Cortex of kidney (tissue), 1 donor: ENCODE results near the gene IGFALS.

ENCODE experiments used
- DNase-seq: peaks from one replicate; lab custom pipeline; 2025; lab: John Stamatoyannopoulos, UW

The IGFALS gene

GRCh38 chr16:1764971-1765370 is 28.5 kb downstream of the IGFALS start:
- DNase-seq = no peak

- no peak for DNase-seq
Observed at GRCh38 chr16:1763521-1764511, 29.7 kb downstream of the IGFALS start.

- no peak for DNase-seq
Observed at GRCh38 chr16:1762879-1763520, 30.5 kb downstream of the IGFALS start.

- DNase-seq = no peak
Observed at GRCh38 chr16:1762196-1762878, 31.2 kb downstream of the IGFALS start.

- no peak for DNase-seq
Observed at GRCh38 chr16:1761751-1762150, 31.8 kb downstream of the IGFALS start.

GRCh38 chr16:1760911-1761310 is 32.6 kb downstream of the IGFALS start:
- DNase-seq = no peak

- no peak for DNase-seq
Observed at GRCh38 chr16:1759511-1759910, 34.0 kb downstream of the IGFALS start.

GRCh38 chr16:1758923-1759322 is 34.6 kb downstream of the IGFALS start:
- DNase-seq = no peak

GRCh38 chr16:1757714-1758461 is 35.6 kb downstream of the IGFALS start:
- DNase-seq = no peak

GRCh38 chr16:1754204-1754603 is 39.3 kb downstream of the IGFALS start:
- DNase-seq = no peak

GRCh38 chr16:1752853-1753252 is 40.7 kb downstream of the IGFALS start:
- DNase-seq = no peak

- no peak for DNase-seq
Observed at GRCh38 chr16:1751946-1752345, 41.6 kb downstream of the IGFALS start.

GRCh38 chr16:1749152-1750117 is 44.1 kb downstream of the IGFALS start:
- DNase-seq = no peak

GRCh38 chr16:1747934-1748333 is 45.6 kb downstream of the IGFALS start:
- DNase-seq = no peak

- no peak for DNase-seq
Observed at GRCh38 chr16:1746693-1747195, 46.8 kb downstream of the IGFALS start.

- no peak for DNase-seq
Observed at GRCh38 chr16:1745900-1746692, 47.4 kb downstream of the IGFALS start.

GRCh38 chr16:1745181-1745899 is 48.2 kb downstream of the IGFALS start:
- DNase-seq = no peak

- no peak for DNase-seq
Observed at GRCh38 chr16:1744338-1744840, 49.1 kb downstream of the IGFALS start.
